AG09319 (cell line): ENCODE data around the gene PLEKHG7.
"Not testable (repeated sequence)": the region's sequence is repeated elsewhere in the genome, so short reads cannot be mapped to it uniquely, and the experiment has no call there.

ENCODE experiments used
- DNase-seq: peaks from one replicate; pipeline ENCODE4 v3.0.0-alpha.2; 2010; ENCODE audit warnings: low read depth; ENCODE audit errors: extremely low read depth
- CTCF ChIP-seq: IDR thresholded peaks from 2 replicates; pipeline ENCODE4 v1.5.1; 2011; ENCODE audit warnings: low read depth, mild to moderate bottlenecking, inconsistent platforms, low read length, moderate library complexity

Gene PLEKHG7

GRCh38 chr12:92779902-92780301, 77.1 kb downstream of the PLEKHG7 start:
- TF ChIP-seq CTCF: no peak
- DNase-seq: no peak

- peak; percentile 38 for DNase-seq
Observed at GRCh38 chr12:92784356-92784755, 81.6 kb downstream of the PLEKHG7 start.

GRCh38 chr12:92784797-92785562, 82.2 kb downstream of the PLEKHG7 start:
- DNase-seq: no peak
- TF ChIP-seq CTCF: peak; percentile 31

More at GRCh38 chr12:92784356-92784755, 81.6 kb downstream of the PLEKHG7 start:
- no peak for TF ChIP-seq CTCF

- DNase-seq: no peak
- no peak for TF ChIP-seq CTCF
Observed at GRCh38 chr12:92785563-92785950, 82.8 kb downstream of the PLEKHG7 start.

GRCh38 chr12:92786045-92786444, 83.3 kb downstream of the PLEKHG7 start:
- DNase-seq: no peak
- no peak for TF ChIP-seq CTCF

GRCh38 chr12:92794356-92794755, 91.6 kb downstream of the PLEKHG7 start:
- DNase-seq: not testable (repeated sequence)

- no peak for DNase-seq
- no peak for TF ChIP-seq CTCF
Observed at GRCh38 chr12:92794814-92795213, 92.0 kb downstream of the PLEKHG7 start.

GRCh38 chr12:92796650-92797049, 93.9 kb downstream of the PLEKHG7 start:
- TF ChIP-seq CTCF: no peak
- no peak for DNase-seq
